C4-2B (cell line): ENCODE data around the gene P2RX6.

Source experiments
- H3K27ac ChIP-seq: fragments of 450-650 bp; 2 replicates; pipeline ENCODE4 v1.5.1; 2017
- CTCF ChIP-seq: fragments of 450-650 bp; conservative IDR thresholded peaks from 2 replicates; pipeline ENCODE4 v1.5.1; 2017; ENCODE audit warnings: mild to moderate bottlenecking
- ZFX ChIP-seq: fragments of 450-650 bp; IDR thresholded peaks from 2 replicates; pipeline ENCODE4 v1.6.1; 2017

The P2RX6 gene

DNA sequence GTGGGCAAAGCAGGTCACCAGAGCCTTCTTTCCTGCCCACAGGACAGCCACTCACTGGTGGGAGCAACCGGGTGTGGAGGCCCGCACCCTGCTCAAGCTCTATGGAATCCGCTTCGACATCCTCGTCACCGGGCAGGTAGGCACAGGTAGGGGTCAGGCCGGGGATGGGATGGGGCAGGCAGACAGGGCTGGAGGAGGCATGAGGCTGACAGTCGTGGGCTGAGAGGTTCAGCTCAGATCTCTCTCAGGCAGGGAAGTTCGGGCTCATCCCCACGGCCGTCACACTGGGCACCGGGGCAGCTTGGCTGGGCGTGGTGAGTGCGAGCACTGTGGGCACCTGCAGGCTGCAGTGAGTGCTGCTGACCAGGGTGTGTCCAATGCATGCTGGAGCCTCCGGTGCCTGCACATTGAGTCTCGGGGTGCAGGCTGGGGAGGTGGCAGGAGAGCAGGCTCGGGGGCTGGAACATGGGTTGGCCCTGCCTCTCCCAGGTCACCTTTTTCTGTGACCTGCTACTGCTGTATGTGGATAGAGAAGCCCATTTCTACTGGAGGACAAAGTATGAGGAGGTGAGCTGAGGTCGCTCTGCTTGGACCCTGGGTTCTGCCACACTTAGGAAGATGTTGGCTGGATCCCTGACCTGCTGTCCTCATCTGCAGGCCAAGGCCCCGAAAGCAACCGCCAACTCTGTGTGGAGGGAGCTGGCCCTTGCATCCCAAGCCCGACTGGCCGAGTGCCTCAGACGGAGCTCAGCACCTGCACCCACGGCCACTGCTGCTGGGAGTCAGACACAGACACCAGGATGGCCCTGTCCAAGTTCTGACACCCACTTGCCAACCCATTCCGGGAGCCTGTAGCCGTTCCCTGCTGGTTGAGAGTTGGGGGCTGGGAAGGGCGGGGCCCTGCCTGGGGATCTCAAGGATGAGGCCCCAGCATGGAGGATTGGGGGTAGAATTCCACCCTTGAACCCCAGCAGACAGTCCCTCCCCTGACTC lies 11.1 kb downstream of the P2RX6 start:
- TF ChIP-seq CTCF = no peak
- TF ChIP-seq ZFX = no peak
- H3K27ac ChIP-seq = no peak overlapping the region

DNA sequence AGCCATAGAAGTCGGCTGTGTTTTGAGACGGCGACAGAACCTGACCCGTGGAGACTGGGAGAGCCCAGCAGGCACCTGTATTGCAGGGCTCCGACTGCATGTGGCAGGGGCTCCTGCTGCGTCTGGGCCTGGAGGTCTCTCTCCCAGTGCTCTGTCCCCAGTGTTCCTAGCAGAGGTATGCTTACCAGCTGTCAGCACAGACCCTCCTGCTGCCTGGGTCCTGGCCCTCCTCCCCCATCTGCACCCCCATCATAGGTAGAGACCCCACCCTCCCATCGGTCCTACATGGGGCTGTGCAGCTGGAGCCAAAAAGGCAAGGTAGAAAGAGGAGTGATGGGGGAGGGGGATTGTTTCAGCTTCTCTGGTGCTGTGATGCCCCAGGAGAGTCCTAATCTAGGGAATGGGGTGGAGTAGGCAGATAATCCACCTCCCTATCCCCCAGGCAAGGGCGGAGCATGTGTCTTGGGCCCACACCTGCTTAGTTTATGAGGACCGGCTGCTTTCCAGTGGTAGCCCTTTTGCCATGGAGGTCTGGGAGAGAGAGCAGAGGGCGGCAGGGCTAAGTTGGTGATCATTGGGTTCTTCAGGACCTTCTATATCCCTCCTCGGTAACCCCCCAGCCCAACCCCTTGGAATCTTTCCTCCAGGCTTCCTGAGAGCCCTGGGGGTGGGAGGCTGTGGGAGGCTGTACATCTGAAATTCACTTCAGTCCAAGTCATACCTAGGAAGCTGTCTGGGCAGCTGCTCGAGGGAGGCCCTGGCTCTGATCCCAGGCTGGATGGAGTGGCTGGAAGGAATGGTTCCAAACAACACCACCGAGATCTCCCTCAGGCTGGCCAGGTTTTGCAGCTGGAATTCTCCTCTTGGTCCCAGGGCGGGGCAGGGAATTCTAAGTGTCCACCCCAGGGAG lies 12.1 kb downstream of the P2RX6 start:
- no peak overlapping the region for H3K27ac ChIP-seq
- TF ChIP-seq CTCF (no peak), ZFX (no peak)

DNA sequence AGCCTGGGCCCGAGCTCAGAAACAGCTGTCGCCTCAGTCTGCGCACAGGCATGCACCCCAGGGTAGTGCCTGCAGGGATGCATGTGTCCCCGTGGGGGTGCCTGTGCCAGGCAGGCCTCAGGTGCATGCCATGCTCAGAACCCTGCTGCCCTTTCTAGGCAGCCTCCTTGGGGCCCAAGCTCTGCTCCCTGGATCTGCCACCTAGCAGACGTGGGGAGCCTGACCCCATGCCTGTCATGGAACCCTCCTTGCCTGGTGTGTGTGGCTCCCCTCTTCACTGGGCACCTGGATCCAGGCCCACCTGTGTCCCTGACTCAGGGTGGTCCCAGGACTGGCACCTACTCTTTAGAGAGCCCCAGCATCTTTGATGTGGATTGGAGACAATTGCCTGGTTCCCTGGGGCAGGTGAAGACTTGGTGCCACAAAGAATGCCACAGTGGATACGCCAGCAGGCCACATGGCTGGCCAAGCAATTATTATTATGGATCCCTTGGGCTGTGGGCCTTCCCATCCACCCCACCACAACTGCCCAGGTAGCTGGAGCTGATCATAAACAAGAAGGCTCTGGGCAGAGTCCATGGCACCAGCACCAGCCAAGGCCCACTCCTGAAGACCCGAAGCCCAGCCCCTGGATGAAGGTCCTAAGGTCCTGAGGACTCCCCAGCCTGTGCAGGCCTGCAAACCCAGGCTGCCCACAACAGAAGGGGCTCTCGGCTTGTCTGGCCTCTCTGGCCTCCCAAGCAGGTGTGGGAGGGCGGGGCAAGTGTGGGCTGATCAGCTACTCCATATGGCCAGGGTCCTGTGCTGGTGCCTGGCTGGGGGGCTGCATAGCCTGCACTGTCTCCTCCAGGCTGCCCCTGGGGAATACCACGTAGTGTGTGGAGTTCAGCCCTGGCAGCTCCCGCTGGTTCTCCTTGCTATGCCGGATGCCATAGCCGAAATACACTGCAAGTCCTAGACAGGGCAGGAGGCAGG lies 13.6 kb downstream of the P2RX6 start:
- TF ChIP-seq CTCF (no peak), ZFX (no peak)
- no peak overlapping the region for H3K27ac ChIP-seq

GRCh38 chr22:21029486-21030025 lies 14.6 kb downstream of the P2RX6 start:
- H3K27ac ChIP-seq = no peak overlapping the region
- TF ChIP-seq ZFX = no peak
- no peak for TF ChIP-seq CTCF

DNA sequence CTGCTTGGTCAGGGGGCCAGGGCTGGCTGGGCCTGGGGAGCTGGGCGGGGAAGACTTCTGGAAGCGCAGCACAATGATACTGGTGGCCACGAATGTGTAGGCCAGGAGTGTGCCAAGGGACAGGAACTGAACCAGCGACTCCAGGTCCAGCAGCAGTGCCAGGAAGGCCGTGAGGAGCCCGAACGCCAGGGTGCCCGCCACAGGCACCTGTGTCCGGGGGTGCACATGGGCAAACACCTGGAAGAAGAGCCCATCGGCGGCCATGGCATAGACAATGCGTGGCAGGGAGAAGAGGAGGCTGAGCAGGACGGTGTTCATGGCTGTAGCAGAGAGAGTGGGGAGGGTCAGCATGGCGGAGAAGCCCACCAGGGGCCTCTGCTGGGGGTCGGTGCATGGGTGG lies 15.1 kb downstream of the P2RX6 start:
- no peak for TF ChIP-seq ZFX
- no peak overlapping the region for H3K27ac ChIP-seq

GRCh38 chr22:21030621-21031544 lies 15.9 kb downstream of the P2RX6 start:
- TF ChIP-seq CTCF (no peak), ZFX (no peak)
- no peak overlapping the region for H3K27ac ChIP-seq
